Suprapubic skin (tissue), 4 donors: Measurements from ENCODE around the gene WDR45B.

ENCODE experiments used
- CTCF ChIP-seq, 2 donors: fragments of 200-600 bp in 1 of 2; fragments of 450-650 bp in 1 of 2; sonication (generic) in 1 of 2; IDR thresholded peaks; one replicate each; pipeline ENCODE4 v1.5.1; 2016 to 2019; ENCODE audit warnings: antibody characterized with exemption in 2 of 2, mild to moderate bottlenecking in 1 of 2, moderate library complexity in 1 of 2
- POLR2A ChIP-seq, 2 donors: fragments of 450-650 bp; IDR thresholded peaks; one replicate each; pipeline ENCODE4 v1.6.1; 2017; ENCODE audit warnings: antibody characterized with exemption in 2 of 2, mild to moderate bottlenecking in 2 of 2, moderate library complexity in 2 of 2
- POLR2AphosphoS5 ChIP-seq, 3 donors: sonication (generic); formaldehyde crosslinking; IDR thresholded peaks; one replicate each; pipeline ENCODE4 v1.6.1; 2017; ENCODE audit warnings: antibody characterized with exemption in 3 of 3

DNA sequence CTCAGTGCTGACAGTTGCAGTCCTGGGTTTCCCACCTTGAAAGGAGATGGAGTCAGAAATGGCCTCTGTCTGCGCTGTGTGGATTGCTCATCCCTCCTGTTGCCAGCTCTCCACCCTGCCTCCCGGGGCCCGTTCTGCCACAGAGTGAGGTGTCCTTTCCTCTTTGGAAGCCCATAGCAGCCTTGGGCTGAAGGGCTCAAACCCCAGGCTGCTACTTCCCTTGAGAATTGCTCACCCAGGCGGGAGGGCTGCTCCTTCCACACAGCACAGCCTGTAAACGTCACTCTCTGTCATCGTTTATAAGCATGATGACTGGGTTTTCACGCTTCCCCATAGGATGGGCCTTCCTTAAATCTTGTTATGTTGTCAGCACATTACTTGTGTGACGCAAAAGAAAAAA is 66.0 kb downstream of the WDR45B start:
- TF ChIP-seq POLR2AphosphoS5 (IDR thresholded peaks at IDR 0.05) (no peak), CTCF (IDR thresholded peaks at IDR 0.05) (no peak), POLR2A (IDR thresholded peaks at IDR 0.05) (no peak)
